Hepatocyte (in vitro differentiated cells): ENCODE data around the gene CTNND2. TPM values are rescaled to one million over a fixed set of nuclear protein-coding genes. Genes with fewer than 3 reads are reported as not detected.

ENCODE experiments used
- DNase-seq: peaks from one replicate; pipeline ENCODE4 v3.0.0-alpha.2; 2016; ENCODE audit warnings: low spot score
- H2AFZ ChIP-seq: fragments of 200-600 bp; sonication (generic); 2 replicates; pipeline ENCODE4 v1.6.0; 2016; ENCODE audit warnings: antibody characterized with exemption, mild to moderate bottlenecking
- H3K27ac ChIP-seq: fragments of 200-600 bp; sonication (generic); 2 replicates; pipeline ENCODE4 v1.5.1; 2016; ENCODE audit warnings: mild to moderate bottlenecking
- H3K27me3 ChIP-seq: fragments of 200-600 bp; sonication (generic); 2 replicates; pipeline ENCODE4 v1.6.1; 2016
- H3K36me3 ChIP-seq: fragments of 200-600 bp; sonication (generic); replicated peaks from 2 replicates; pipeline ENCODE4 v1.5.1; 2016; ENCODE audit warnings: low read depth; ENCODE audit not compliant: insufficient read depth
- H3K4me1 ChIP-seq: fragments of 200-600 bp; sonication (generic); 2 replicates; pipeline ENCODE4 v1.5.1; 2016; ENCODE audit warnings: mild to moderate bottlenecking, moderate library complexity; ENCODE audit not compliant: insufficient read depth
- H3K4me2 ChIP-seq: fragments of 200-600 bp; sonication (generic); 2 replicates; pipeline ENCODE4 v1.6.0; 2016
- H3K4me3 ChIP-seq: fragments of 200-600 bp; sonication (generic); 2 replicates; pipeline ENCODE4 v1.5.1; 2016; ENCODE audit warnings: mild to moderate bottlenecking
- H3K79me2 ChIP-seq: fragments of 200-600 bp; sonication (generic); 2 replicates; pipeline ENCODE4 v1.6.0; 2017; ENCODE audit warnings: mild to moderate bottlenecking
- H3K9me2 ChIP-seq: fragments of 200-600 bp; sonication (generic); replicated peaks from 2 replicates; pipeline ENCODE4 v1.6.0; 2017; ENCODE audit warnings: mild to moderate bottlenecking; ENCODE audit not compliant: insufficient read depth
- H3K9me3 ChIP-seq: fragments of 200-600 bp; sonication (generic); 2 replicates; pipeline ENCODE4 v1.5.1; 2016; ENCODE audit warnings: low read depth, mild to moderate bottlenecking
- H4K20me1 ChIP-seq: fragments of 200-600 bp; sonication (generic); 2 replicates; pipeline ENCODE4 v1.6.0; 2016; ENCODE audit warnings: mild to moderate bottlenecking; ENCODE audit not compliant: insufficient read depth, poor library complexity, severe bottlenecking
- CTCF ChIP-seq: fragments of 200-600 bp; sonication (generic); IDR thresholded peaks from 2 replicates; pipeline ENCODE4 v1.5.1; 2016; ENCODE audit warnings: antibody characterized with exemption, mild to moderate bottlenecking; ENCODE audit not compliant: poor library complexity
- EZH2 ChIP-seq: fragments of 200-600 bp; sonication (generic); IDR thresholded peaks from 2 replicates; pipeline ENCODE4 v1.6.1; 2016; ENCODE audit warnings: antibody characterized with exemption, mild to moderate bottlenecking, borderline replicate concordance
- EZH2phosphoT487 ChIP-seq: fragments of 200-600 bp; sonication (generic); IDR thresholded peaks from one replicate; pipeline ENCODE4 v1.6.1; 2018; ENCODE audit warnings: antibody characterized with exemption, mild to moderate bottlenecking, low read depth, moderate library complexity; ENCODE audit not compliant: unreplicated experiment, severe bottlenecking
- WGBS: methylation state at CpG from one replicate; pipeline ENCODE4 v1.1.6; 2016; ENCODE audit warnings: low lambda C conversion rate; ENCODE audit errors: missing lambda C conversion rate; 5-methylcytosine and 5-hydroxymethylcytosine counted together
- polyA plus RNA-seq: library from polyadenylated mRNA; unstranded; fragments of >200 nt; fragmentation: Nextera tagmentation; extraction: Ambion mirVana; gene quantifications from 2 replicates; pipeline ENCODE4 v1.2.1, GENCODE V29; 2016
- total RNA-seq: library from RNA; depleted of rRNA; stranded (reverse); fragments of >200 nt; gene quantifications from 2 replicates; pipeline ENCODE4 v1.2.3, GENCODE V29; 2014

Gene CTNND2
- total and polyA plus RNA-seq, 2 experiments from 2014 or later, result 27.5 to 30.3 TPM

- no peak for TF ChIP-seq CTCF
- TF ChIP-seq EZH2, result no peak
- no peak for TF ChIP-seq EZH2phosphoT487
- DNase-seq, result no peak
- peaks cover 6% of the 10 kb centered on the region for H3K4me1 ChIP-seq
- no peak overlapping the region for H3K4me2 ChIP-seq
- H4K20me1 ChIP-seq, result no peaks in the 10 kb centered on the region
- no peak overlapping the region for H3K27ac ChIP-seq
- no peak overlapping the region for H3K4me3 ChIP-seq
- WGBS, result 66% methylated on average over 3 of the region's 3 CpGs
- no peaks in the 10 kb centered on the region for H3K36me3 ChIP-seq
- no peaks in the 10 kb centered on the region for H3K9me3 ChIP-seq
- H3K9me2 ChIP-seq, result no peaks in the 10 kb centered on the region
- H2AFZ ChIP-seq, result no peak overlapping the region
- no peaks in the 10 kb centered on the region for H3K79me2 ChIP-seq
- no peaks in the 10 kb centered on the region for H3K27me3 ChIP-seq
These were observed 347.2 kb downstream of the CTNND2 start for GRCh38 chr5:11557063-11557462.

GRCh38 chr5:11555171-11555570, 349.1 kb downstream of the CTNND2 start:
- Histone ChIP-seq H3K79me2 (no peaks in the 10 kb centered on the region), H3K9me3 (no peaks in the 10 kb centered on the region), H3K4me2 (no peak overlapping the region), H3K4me3 (no peak overlapping the region), H3K9me2 (no peaks in the 10 kb centered on the region), H3K27ac (no peak overlapping the region), H3K36me3 (no peaks in the 10 kb centered on the region), H3K27me3 (no peaks in the 10 kb centered on the region), H3K4me1 (no peaks in the 10 kb centered on the region), H4K20me1 (no peaks in the 10 kb centered on the region), H2AFZ (no peak overlapping the region)
- 61% methylated on average over 4 of the region's 4 CpGs for WGBS
- no peak for DNase-seq
- no peak for TF ChIP-seq EZH2phosphoT487
- TF ChIP-seq EZH2, result no peak
- TF ChIP-seq CTCF, result no peak

- no peaks in the 10 kb centered on the region for H3K27me3 ChIP-seq
- no peak overlapping the region for H3K4me3 ChIP-seq
- TF ChIP-seq EZH2 (no peak), CTCF (no peak), EZH2phosphoT487 (no peak)
- H3K36me3 ChIP-seq, result no peaks in the 10 kb centered on the region
- H3K79me2 ChIP-seq, result no peaks in the 10 kb centered on the region
- H3K9me2 ChIP-seq, result no peaks in the 10 kb centered on the region
- H4K20me1 ChIP-seq, result no peaks in the 10 kb centered on the region
- WGBS, result 91% methylated on average over 5 of the region's 5 CpGs
- H3K27ac ChIP-seq, result no peak overlapping the region
- no peaks in the 10 kb centered on the region for H3K4me1 ChIP-seq
- H3K4me2 ChIP-seq, result no peak overlapping the region
- no peak for DNase-seq
- no peaks in the 10 kb centered on the region for H3K9me3 ChIP-seq
- H2AFZ ChIP-seq, result no peak overlapping the region
These were observed 356.5 kb downstream of the CTNND2 start for GRCh38 chr5:11547730-11548129.

- DNase-seq, result no peak
- over 99% methylated on average over 5 of the region's 5 CpGs for WGBS
- H3K79me2 ChIP-seq, result no peaks in the 10 kb centered on the region
- H3K4me2 ChIP-seq, result no peak overlapping the region
- no peaks in the 10 kb centered on the region for H3K27me3 ChIP-seq
- TF ChIP-seq EZH2, result no peak
- TF ChIP-seq EZH2phosphoT487, result no peak
- TF ChIP-seq CTCF, result no peak
- H3K9me3 ChIP-seq, result no peaks in the 10 kb centered on the region
- no peak overlapping the region for H2AFZ ChIP-seq
- H3K4me1 ChIP-seq, result no peaks in the 10 kb centered on the region
- H3K27ac ChIP-seq, result no peak overlapping the region
- H4K20me1 ChIP-seq, result no peaks in the 10 kb centered on the region
- H3K4me3 ChIP-seq, result no peak overlapping the region
- no peaks in the 10 kb centered on the region for H3K36me3 ChIP-seq
- no peaks in the 10 kb centered on the region for H3K9me2 ChIP-seq
These were observed 357.1 kb downstream of the CTNND2 start for GRCh38 chr5:11547140-11547539.
